Measurements from ENCODE around the gene SPRED3.
"Not testable (repeated sequence)": the region's sequence is repeated elsewhere in the genome, so short reads cannot be mapped to it uniquely, and the experiment has no call there.

SPRED3 gene

GRCh38 chr19:38425222-38425809 lies 36.8 kb downstream of the SPRED3 start:
- Mint-ChIP-seq H3K4me1 (peaks cover 26% of the 10 kb centered on the region), H3K27ac (peak overlapping the region; percentile 39), H3K4me3 (peak overlapping the region; percentile 34), H3K9me3 (no peaks in the 10 kb centered on the region), H3K27me3 (ENCODE audit: low read depth, poor library complexity) (peaks cover 5% of the 10 kb centered on the region), H3K36me3 (ENCODE audit: low read depth) (no peaks in the 10 kb centered on the region)
- TF ChIP-seq CTCF (IDR thresholded peaks at IDR 0.05): no peak
- DNase-seq: no peak

- Mint-ChIP-seq H3K4me3 (peak within 1 kb of the TSS; percentile 61), H3K27me3 (ENCODE audit: low read depth, poor library complexity) (peaks cover 6% of the 10 kb centered on the region), H3K4me1 (peaks cover 29% of the 10 kb centered on the region), H3K36me3 (ENCODE audit: low read depth) (no peaks in the 10 kb centered on the region), H3K27ac (peak within 1 kb of the TSS; percentile 39), H3K9me3 (no peaks in the 10 kb centered on the region)
- TF ChIP-seq CTCF (IDR thresholded peaks at IDR 0.05): no peak
- DNase-seq: peak; percentile 33
Measured at GRCh38 chr19:38425810-38426466, 37.4 kb downstream of the SPRED3 start, which contains the start of gene RASGRP4. Gene RASGRP4 (minus strand): TSS chr19:38426219. CDS start chr19:38426091, 128 bp downstream.

GRCh38 chr19:38427035-38427677 lies 38.7 kb downstream of the SPRED3 start:
- DNase-seq; H3K27ac Mint-ChIP-seq; H3K4me3 Mint-ChIP-seq; H3K36me3 Mint-ChIP-seq (ENCODE audit: low read depth); H3K9me3 Mint-ChIP-seq; H3K27me3 Mint-ChIP-seq (ENCODE audit: low read depth, poor library complexity): not testable (repeated sequence)
- H3K4me1 Mint-ChIP-seq: peaks cover 29% of the 10 kb centered on the region

- Mint-ChIP-seq H3K36me3 (ENCODE audit: low read depth) (no peaks in the 10 kb centered on the region), H3K4me3 (no peak overlapping the region), H3K4me1 (peaks cover 36% of the 10 kb centered on the region), H3K27me3 (ENCODE audit: low read depth, poor library complexity) (peaks cover 11% of the 10 kb centered on the region), H3K27ac (peak overlapping the region; percentile 83), H3K9me3 (no peaks in the 10 kb centered on the region)
- DNase-seq: no peak
- no peak for TF ChIP-seq CTCF (IDR thresholded peaks at IDR 0.05)
Measured at GRCh38 chr19:38429055-38429810, 40.7 kb downstream of the SPRED3 start.

DNA sequence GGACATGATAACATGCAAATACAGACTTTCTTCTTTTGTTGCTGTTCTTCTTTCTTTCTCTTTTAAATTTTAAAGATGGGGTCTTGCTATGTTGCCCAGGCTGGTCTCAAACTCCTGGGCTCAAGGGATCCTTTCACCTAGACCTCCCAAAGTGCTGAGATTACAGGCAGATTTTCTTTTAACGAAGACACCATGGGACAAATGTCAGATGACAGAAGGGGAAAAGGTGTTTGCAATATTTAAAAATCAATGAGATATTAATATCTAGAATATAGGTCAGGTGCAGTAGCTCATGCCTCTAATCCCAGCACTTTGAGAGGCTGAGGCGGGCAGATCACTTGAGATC lies 41.3 kb downstream of the SPRED3 start:
- H3K36me3 Mint-ChIP-seq (ENCODE audit: low read depth): no peaks in the 10 kb centered on the region
- H3K4me1 Mint-ChIP-seq: peaks cover 41% of the 10 kb centered on the region
- no peaks in the 10 kb centered on the region for H3K9me3 Mint-ChIP-seq
- DNase-seq: no peak
- H3K4me3 Mint-ChIP-seq: no peak overlapping the region
- TF ChIP-seq CTCF (IDR thresholded peaks at IDR 0.05): no peak
- peaks cover 11% of the 10 kb centered on the region for H3K27me3 Mint-ChIP-seq (ENCODE audit: low read depth, poor library complexity)
- H3K27ac Mint-ChIP-seq: peak overlapping the region; percentile 83

DNA sequence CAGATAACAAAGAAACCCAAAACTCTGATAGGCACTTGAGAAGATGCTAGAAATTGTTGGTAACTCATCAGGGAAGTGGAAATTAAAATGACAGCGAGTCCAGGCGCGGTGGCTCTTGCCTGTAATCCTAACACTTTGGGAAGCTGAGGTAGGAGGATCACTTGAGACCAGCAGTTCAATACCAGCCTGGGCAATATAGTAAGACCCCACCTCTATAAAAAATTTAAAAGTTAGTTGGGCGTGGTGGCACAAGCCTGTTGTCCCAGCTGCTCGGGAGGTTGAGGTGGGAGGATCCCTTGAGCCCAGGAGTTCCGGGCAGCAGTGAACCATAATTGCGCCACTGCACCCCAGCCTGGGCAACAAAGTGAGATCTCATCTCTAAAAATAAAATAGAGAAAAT lies 42.4 kb downstream of the SPRED3 start:
- H3K9me3 Mint-ChIP-seq: no peaks in the 10 kb centered on the region
- TF ChIP-seq CTCF (IDR thresholded peaks at IDR 0.05): no peak
- no peaks in the 10 kb centered on the region for H3K36me3 Mint-ChIP-seq (ENCODE audit: low read depth)
- peaks cover 41% of the 10 kb centered on the region for H3K4me1 Mint-ChIP-seq
- no peak for DNase-seq
- no peak overlapping the region for H3K4me3 Mint-ChIP-seq
- H3K27me3 Mint-ChIP-seq (ENCODE audit: low read depth, poor library complexity): peaks cover 11% of the 10 kb centered on the region
- H3K27ac Mint-ChIP-seq: no peak overlapping the region
